AG10803 (cell line): ENCODE results near the gene TMEM107.
"Not testable (repeated sequence)": the region's sequence is repeated elsewhere in the genome, so short reads cannot be mapped to it uniquely, and the experiment has no call there.

Source experiments
- DNase-seq: peaks from one replicate; pipeline ENCODE4 v3.0.0; 2010; ENCODE audit warnings: low read depth
- H3K4me3 ChIP-seq: 2 replicates; pipeline ENCODE4 v1.5.1; 2011; ENCODE audit warnings: mild to moderate bottlenecking, low read length, control low read depth
- TF ChIP-seq, protein P1 (sequence below): conservative IDR thresholded peaks from 2 replicates; pipeline ENCODE4 v1.5.1; 2011; ENCODE audit warnings: mild to moderate bottlenecking, low read length, control low read depth, inconsistent platforms

The TMEM107 gene

DNA sequence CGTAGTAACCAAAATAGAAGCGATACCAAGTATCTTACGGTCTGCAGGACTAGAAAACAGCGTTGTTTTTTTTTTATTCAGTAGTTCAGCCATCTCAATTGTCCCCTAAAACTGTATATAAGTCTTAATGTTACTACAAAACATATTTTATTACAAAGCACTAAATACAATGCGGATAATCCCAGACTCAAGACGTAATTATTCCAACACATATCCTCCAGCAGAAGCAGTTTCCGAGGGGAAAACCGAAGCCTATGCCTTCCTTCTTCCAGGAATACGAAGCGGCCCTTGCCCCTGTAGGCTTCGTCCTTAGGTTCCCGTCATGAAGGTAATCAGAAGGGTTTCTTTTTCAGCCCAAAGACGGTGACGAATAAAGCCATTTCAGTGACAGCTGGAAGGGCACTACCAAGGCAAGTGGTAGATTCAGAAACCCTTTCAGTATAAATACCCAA lies 2.3 kb downstream of the TMEM107 start:
- no peak for DNase-seq
- TF ChIP-seq, protein P1, sequence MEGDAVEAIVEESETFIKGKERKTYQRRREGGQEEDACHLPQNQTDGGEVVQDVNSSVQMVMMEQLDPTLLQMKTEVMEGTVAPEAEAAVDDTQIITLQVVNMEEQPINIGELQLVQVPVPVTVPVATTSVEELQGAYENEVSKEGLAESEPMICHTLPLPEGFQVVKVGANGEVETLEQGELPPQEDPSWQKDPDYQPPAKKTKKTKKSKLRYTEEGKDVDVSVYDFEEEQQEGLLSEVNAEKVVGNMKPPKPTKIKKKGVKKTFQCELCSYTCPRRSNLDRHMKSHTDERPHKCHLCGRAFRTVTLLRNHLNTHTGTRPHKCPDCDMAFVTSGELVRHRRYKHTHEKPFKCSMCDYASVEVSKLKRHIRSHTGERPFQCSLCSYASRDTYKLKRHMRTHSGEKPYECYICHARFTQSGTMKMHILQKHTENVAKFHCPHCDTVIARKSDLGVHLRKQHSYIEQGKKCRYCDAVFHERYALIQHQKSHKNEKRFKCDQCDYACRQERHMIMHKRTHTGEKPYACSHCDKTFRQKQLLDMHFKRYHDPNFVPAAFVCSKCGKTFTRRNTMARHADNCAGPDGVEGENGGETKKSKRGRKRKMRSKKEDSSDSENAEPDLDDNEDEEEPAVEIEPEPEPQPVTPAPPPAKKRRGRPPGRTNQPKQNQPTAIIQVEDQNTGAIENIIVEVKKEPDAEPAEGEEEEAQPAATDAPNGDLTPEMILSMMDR = no peak
- peak overlapping the region; percentile 67 for H3K4me3 ChIP-seq

DNA sequence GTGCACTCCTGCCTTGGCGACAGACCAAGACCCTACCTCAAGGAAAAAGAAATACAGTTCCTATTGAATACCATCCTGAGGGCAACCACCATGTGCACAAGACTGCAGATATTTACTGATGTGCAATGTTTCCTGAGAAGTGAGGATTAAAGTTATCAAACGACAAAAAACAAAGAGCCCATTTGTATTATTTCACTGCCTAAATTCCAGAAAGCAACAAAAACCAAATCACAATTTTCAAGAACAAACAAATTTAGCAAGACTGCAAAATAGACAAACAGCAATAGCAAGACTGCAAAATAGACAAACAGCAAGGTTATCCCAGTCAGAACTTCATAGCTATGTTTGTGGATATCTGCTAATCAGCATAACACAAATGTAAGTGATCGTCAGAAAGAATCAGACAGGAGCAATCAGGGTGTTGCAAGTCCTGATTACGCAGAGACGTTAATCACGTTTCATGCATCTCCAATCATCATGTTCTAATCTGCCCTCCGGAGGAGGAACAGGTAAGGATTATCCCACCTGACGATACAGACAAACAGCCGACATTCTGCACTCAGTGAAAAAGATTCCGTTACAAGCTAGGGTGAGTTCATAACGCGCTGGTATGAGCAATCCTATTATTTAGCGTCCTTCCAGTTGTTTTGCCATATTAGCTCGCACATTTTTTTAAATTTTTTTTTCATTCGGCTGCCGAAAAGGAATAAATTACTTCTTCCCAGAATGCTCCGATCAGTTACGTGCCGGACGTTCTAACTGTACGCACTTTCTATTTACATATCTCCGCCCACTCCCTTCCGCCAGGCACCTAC lies 2.9 kb downstream of the TMEM107 start:
- peak overlapping the region; percentile 67 for H3K4me3 ChIP-seq
- peak; percentile 95 for DNase-seq
- TF ChIP-seq, protein P1 = no peak

- H3K4me3 ChIP-seq, DNase-seq: not testable (repeated sequence)
Observed at GRCh38 chr17:8170186-8170585, 6.0 kb downstream of the TMEM107 start.

GRCh38 chr17:8167526-8167925 lies 8.7 kb downstream of the TMEM107 start:
- DNase-seq = no peak
- TF ChIP-seq, protein P1 = no peak
- no peak overlapping the region for H3K4me3 ChIP-seq

- TF ChIP-seq, protein P1 = no peak
- no peak overlapping the region for H3K4me3 ChIP-seq
- DNase-seq = no peak
Observed at GRCh38 chr17:8166731-8167130, 9.4 kb downstream of the TMEM107 start.

DNA sequence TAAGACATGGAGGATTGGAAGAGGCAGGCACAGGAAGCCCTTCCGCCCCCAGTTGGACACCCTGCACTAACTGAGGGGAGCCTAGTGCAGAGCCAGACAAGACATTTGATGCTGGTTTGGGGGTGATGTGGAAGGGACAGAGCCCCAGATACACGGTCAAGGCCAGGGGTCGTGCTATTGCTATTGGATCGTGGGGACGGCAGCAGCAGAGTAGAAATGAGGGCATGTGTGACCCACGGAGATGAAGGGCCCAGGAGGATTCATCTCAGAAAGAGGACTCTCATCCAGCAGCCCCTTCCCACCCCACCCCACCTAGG lies 11.4 kb downstream of the TMEM107 start:
- TF ChIP-seq, protein P1 = no peak
- DNase-seq = no peak
- no peak overlapping the region for H3K4me3 ChIP-seq

DNA sequence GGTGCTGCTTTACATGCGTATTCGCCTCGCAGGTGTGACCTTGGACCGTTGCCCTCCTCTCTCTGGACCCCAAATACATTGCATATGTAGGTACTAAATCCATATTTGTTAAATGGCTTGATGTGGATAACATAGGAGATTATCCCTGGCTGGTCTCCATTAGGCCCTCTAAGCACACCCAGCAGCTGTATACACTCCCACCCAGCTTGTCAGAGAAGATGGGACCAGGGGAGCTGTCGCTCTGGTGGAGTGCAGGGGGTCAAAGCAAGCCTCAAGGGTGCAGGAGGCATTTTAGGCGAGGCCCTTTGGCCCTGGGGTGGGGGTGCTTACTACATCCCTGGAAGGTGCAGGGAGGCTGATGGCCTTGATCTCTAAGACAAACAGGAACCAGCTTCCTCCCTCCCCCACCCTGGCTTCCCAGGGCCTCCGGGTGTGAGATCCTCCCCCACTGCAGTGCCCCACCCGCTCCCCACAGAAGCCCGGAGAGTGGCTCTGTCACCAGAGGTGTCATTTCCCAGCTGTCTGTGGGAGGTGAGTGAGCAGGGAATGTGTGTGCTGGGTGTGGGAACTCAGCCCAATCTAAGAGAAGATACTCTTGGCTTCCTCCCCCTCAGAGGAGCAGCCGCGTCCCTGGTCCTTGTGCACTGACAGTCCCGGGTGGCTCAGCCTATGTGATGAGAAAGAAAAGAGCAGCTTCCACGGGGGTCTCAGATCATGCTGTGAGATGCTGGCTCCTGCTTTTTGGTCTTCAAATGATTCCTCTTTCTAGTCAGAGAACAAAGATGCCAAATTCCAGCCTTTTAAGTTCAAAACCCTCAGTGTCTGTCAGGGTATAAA lies 12.0 kb downstream of the TMEM107 start:
- H3K4me3 ChIP-seq = peak overlapping the region; percentile 9; the same call in 1 of the 2 replicates
- peak; percentile 65 for DNase-seq
- TF ChIP-seq, protein P1 = no peak
